Nephron (organoid): Measurements from ENCODE around the gene WWOX.

ENCODE experiments used
- H3K27ac Mint-ChIP-seq, 3 experiments: 2 replicates each; pipeline ENCODE4 v1.8.0; 2020; ENCODE audit warnings: mixed read lengths in 3 of 3, mild to moderate bottlenecking in 2 of 3, moderate library complexity in 1 of 3
- H3K27me3 Mint-ChIP-seq: 2 replicates; pipeline ENCODE4 v1.8.0; 2021; ENCODE audit warnings: low read depth, mild to moderate bottlenecking, moderate library complexity, mixed read lengths
- H3K36me3 Mint-ChIP-seq: 2 replicates; pipeline ENCODE4 v1.8.0; 2020; ENCODE audit warnings: low read depth, mixed read lengths
- H3K4me1 Mint-ChIP-seq: 2 replicates; pipeline ENCODE4 v1.8.0; 2020; ENCODE audit warnings: mixed read lengths
- H3K4me3 Mint-ChIP-seq, 3 experiments: 2 replicates each; pipeline ENCODE4 v1.8.0; 2020; ENCODE audit warnings: mild to moderate bottlenecking in 3 of 3, mixed read lengths in 3 of 3, moderate library complexity in 2 of 3
- H3K9me3 Mint-ChIP-seq: 2 replicates; pipeline ENCODE4 v1.8.0; 2020; ENCODE audit warnings: mixed read lengths
- TF ChIP-seq, protein P1 (sequence below), 3 experiments: fragments of 200-600 bp; sonication (generic); IDR thresholded peaks; one replicate each; pipeline ENCODE4 v1.5.0; 2021; ENCODE audit warnings: antibody characterized with exemption in 3 of 3; ENCODE audit not compliant: unreplicated experiment in 3 of 3

Gene WWOX

DNA sequence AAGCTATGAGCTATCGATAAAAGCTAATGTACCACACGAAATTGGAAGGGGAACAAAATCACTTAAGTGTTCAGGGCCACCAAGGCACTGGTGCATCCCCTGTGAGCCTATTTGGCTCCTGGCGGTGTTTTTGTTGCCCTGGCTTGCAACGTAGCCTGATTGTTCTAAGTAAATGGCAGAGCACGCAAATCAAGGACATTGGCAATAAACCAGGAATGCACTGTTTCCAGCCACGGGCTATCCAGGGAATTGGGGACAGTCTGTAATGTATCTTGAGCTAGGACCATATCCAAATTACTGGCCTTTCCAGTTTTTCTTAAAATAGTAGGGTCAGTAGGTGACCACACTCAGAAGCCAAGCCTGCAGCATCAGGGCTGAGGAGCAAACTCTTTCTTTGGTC lies 767.1 kb downstream of the WWOX start:
- H3K4me1 Mint-ChIP-seq, result peaks cover 15% of the 10 kb centered on the region
- H3K27me3 Mint-ChIP-seq, result peaks cover 19% of the 10 kb centered on the region
- TF ChIP-seq, protein P1, sequence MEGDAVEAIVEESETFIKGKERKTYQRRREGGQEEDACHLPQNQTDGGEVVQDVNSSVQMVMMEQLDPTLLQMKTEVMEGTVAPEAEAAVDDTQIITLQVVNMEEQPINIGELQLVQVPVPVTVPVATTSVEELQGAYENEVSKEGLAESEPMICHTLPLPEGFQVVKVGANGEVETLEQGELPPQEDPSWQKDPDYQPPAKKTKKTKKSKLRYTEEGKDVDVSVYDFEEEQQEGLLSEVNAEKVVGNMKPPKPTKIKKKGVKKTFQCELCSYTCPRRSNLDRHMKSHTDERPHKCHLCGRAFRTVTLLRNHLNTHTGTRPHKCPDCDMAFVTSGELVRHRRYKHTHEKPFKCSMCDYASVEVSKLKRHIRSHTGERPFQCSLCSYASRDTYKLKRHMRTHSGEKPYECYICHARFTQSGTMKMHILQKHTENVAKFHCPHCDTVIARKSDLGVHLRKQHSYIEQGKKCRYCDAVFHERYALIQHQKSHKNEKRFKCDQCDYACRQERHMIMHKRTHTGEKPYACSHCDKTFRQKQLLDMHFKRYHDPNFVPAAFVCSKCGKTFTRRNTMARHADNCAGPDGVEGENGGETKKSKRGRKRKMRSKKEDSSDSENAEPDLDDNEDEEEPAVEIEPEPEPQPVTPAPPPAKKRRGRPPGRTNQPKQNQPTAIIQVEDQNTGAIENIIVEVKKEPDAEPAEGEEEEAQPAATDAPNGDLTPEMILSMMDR (IDR thresholded peaks at IDR 0.05; ENCODE audit: unreplicated experiment in 3 of 3), result no peak
- no peaks in the 10 kb centered on the region for H3K9me3 Mint-ChIP-seq
- H3K27ac Mint-ChIP-seq, result no peak overlapping the region
- no peak overlapping the region for H3K4me3 Mint-ChIP-seq
- H3K36me3 Mint-ChIP-seq, result no peaks in the 10 kb centered on the region

GRCh38 chr16:78869492-78869891 lies 770.0 kb downstream of the WWOX start:
- Mint-ChIP-seq H3K4me1 (peaks cover 15% of the 10 kb centered on the region), H3K4me3 (no peak overlapping the region)

DNA sequence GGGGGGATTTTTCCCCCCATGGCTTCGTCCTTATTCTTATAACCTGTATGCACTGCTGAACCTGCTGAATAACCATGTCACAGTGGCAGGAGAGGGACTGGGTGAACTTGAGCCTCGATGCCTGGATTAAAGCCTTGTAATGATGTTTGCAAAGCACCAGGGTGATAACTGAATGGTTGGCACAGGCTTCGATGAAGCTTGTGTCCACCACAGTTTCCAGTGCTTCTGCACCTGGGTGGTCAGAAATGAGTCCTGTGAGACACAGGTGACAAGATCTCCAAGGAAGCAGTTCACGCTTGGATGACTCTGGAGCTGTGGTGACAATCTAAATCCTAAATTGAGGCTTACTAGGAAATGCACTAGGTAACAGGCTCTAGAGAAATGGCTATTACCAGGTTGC lies 771.8 kb downstream of the WWOX start:
- no peak overlapping the region for H3K27ac Mint-ChIP-seq
- H3K4me1 Mint-ChIP-seq, result peaks cover 22% of the 10 kb centered on the region
- no peaks in the 10 kb centered on the region for H3K36me3 Mint-ChIP-seq
- TF ChIP-seq, protein P1 (IDR thresholded peaks at IDR 0.05; ENCODE audit: unreplicated experiment in 3 of 3), result no peak
- peaks cover 15% of the 10 kb centered on the region for H3K27me3 Mint-ChIP-seq
- no peaks in the 10 kb centered on the region for H3K9me3 Mint-ChIP-seq
- no peak overlapping the region for H3K4me3 Mint-ChIP-seq

More at GRCh38 chr16:78869492-78869891, 770.0 kb downstream of the WWOX start:
- H3K36me3 Mint-ChIP-seq, result no peaks in the 10 kb centered on the region
- no peak overlapping the region for H3K27ac Mint-ChIP-seq
- no peaks in the 10 kb centered on the region for H3K9me3 Mint-ChIP-seq
- peaks cover 15% of the 10 kb centered on the region for H3K27me3 Mint-ChIP-seq
- TF ChIP-seq, protein P1 (IDR thresholded peaks at IDR 0.05; ENCODE audit: unreplicated experiment in 3 of 3), result no peak

DNA sequence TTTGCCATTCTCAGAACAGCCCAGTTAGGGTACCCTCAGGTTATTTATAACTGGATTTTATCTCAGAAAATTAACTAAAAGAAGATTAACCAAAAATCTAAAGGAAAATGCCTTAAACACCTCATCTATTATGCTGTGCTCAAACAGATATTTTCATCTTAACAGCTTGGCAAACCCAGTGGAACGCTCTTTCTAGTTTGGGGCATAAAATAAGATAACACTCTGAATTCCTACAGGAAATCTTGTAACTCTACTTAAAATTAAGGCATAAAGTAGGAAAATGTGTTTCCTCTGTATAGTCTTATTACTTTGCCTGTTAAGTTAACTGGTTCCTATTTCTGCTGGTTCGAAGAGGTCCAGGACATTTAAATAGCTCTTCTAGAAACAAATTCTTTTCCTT lies 777.2 kb downstream of the WWOX start:
- H3K9me3 Mint-ChIP-seq, result no peaks in the 10 kb centered on the region
- no peak overlapping the region for H3K27ac Mint-ChIP-seq
- peaks cover 7% of the 10 kb centered on the region for H3K27me3 Mint-ChIP-seq
- peaks cover 16% of the 10 kb centered on the region for H3K4me1 Mint-ChIP-seq
- no peak overlapping the region for H3K4me3 Mint-ChIP-seq
- TF ChIP-seq, protein P1 (IDR thresholded peaks at IDR 0.05; ENCODE audit: unreplicated experiment in 3 of 3), result no peak
- no peaks in the 10 kb centered on the region for H3K36me3 Mint-ChIP-seq

GRCh38 chr16:78877114-78877655 lies 777.7 kb downstream of the WWOX start:
- Mint-ChIP-seq H3K36me3 (no peaks in the 10 kb centered on the region), H3K4me3 (no peak overlapping the region), H3K27me3 (peaks cover 7% of the 10 kb centered on the region), H3K27ac (no peak overlapping the region), H3K4me1 (peaks cover 16% of the 10 kb centered on the region), H3K9me3 (no peaks in the 10 kb centered on the region)
- TF ChIP-seq, protein P1 (IDR thresholded peaks at IDR 0.05; ENCODE audit: unreplicated experiment in 3 of 3), result no peak

GRCh38 chr16:78878570-78878969 lies 779.1 kb downstream of the WWOX start:
- no peak overlapping the region for H3K27ac Mint-ChIP-seq
- peaks cover 16% of the 10 kb centered on the region for H3K4me1 Mint-ChIP-seq
- H3K4me3 Mint-ChIP-seq, result no peak overlapping the region
- H3K9me3 Mint-ChIP-seq, result no peaks in the 10 kb centered on the region
- TF ChIP-seq, protein P1 (IDR thresholded peaks at IDR 0.05; ENCODE audit: unreplicated experiment in 3 of 3), result no peak
- H3K36me3 Mint-ChIP-seq, result no peaks in the 10 kb centered on the region
- H3K27me3 Mint-ChIP-seq, result peaks cover 7% of the 10 kb centered on the region
